Measurements from ENCODE around the gene MFAP3L.

- TF ChIP-seq CTCF (IDR thresholded peaks at IDR 0.05) (no peak), POLR2A (IDR thresholded peaks at IDR 0.05) (no peak)
Observed at GRCh38 chr4:170033999-170034398, 7.8 kb upstream of the MFAP3L start.
